GM08714 (cell line): ENCODE results near the gene MCM8.

ENCODE experiments used
- H3K4me3 ChIP-seq: fragments of 200-500 bp; sonication (Bioruptor generic); 2 replicates; pipeline ENCODE4 v1.5.1; 2014; ENCODE audit warnings: mild to moderate bottlenecking, low read length, inconsistent platforms
- ZNF274 ChIP-seq: IDR thresholded peaks from 2 replicates; pipeline ENCODE4 v1.6.1; 2012; ENCODE audit warnings: mild to moderate bottlenecking, low read depth, low read length

MCM8 gene

DNA sequence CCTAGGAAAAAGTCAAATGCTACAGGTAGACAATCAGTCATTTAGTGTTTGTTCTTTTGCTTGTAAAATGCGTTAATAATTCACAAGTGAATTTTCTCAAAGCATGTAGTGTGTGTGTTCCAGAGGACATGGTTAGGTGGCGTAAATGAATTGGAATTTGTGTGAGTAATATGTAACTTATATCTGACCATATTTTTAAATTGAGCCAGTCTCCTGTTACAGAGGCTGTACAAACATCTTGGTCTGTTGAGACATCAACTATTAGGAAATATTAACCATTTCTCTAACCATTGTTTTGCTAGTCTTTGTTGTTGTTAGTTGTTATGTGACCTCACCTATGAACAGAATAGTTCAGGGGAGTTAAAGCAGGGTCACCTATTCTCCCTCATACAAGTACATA is 22.7 kb downstream of the MCM8 start:
- H3K4me3 ChIP-seq, result no peak overlapping the region
- no peak for TF ChIP-seq ZNF274

DNA sequence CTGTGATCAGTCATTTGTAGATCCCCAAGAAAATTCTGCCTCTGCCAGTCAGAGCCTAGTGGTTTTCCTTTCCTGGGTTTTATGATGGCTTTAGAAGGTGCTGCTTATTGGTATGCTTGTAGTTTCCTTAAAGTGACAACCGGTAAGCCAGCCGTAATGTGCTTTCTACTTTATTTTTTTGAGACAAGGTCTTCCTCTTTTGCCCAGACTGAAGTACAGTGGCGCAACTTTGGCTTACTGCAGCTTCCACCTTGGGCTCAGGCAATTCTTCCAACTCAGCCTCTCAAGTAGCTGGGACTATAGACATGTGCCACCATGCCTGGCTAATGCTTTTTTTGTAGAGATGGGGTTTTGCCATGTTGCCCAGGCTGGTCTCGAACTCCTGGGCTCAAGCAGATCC is 23.5 kb downstream of the MCM8 start:
- H3K4me3 ChIP-seq, result no peak overlapping the region
- TF ChIP-seq ZNF274, result no peak

DNA sequence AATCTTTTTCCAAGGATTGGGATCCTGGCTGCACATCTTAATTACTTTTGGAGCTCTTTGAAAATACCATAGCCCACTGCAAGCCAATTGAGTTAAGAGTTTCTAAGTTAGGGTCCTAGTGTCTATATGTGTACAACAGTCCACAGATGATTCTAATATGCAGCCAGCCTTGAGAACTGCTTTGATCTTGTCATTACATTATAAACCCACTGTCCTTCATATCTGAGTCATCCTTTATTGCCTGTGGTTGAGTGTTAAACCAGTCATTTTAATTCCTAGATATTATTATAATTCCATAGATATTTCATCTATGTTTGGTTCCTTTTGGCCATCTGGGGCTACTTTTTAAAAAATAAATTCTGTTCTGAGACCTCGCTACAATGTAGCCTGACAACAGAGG is 24.1 kb downstream of the MCM8 start:
- TF ChIP-seq ZNF274, result no peak
- no peak overlapping the region for H3K4me3 ChIP-seq

DNA sequence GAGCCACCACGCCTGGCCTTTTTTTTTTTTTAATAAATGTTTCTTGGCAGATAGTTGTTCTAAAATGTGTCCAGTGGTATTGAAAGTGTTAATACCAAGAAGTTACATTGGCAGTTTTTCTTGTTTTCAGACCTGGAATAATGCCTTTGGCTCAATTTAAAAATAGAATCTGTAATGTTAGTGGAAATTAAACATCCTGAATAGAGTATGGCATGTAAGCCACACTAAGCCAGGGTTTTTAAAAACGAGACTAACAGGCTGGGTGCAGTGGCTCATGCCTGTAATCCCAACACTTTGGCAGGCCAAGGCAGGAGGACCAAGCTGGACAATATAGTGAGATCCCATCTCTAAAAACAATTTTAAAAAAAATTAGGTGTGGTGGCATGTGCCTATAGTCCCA is 25.3 kb downstream of the MCM8 start:
- no peak for TF ChIP-seq ZNF274
- H3K4me3 ChIP-seq, result no peak overlapping the region

DNA sequence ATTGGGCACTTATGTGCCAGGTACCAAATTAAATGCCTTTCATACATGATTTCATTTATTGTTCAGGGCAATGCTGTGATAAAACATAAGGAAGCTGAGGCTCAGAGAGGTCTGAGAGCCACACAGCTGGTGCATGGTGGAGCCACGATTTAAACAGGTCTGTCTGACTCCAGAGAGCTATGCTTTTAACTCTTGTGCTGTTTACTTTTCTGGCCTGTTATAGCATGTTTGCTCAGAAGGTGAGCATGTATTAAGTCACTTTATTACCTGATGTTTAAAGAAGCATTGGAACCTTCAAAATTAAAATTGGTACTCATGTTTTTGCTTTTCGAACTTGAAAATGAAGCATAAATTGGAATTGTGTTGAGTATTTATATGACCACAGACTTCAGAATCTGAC is 26.8 kb downstream of the MCM8 start:
- no peak for TF ChIP-seq ZNF274
- H3K4me3 ChIP-seq, result no peak overlapping the region

DNA sequence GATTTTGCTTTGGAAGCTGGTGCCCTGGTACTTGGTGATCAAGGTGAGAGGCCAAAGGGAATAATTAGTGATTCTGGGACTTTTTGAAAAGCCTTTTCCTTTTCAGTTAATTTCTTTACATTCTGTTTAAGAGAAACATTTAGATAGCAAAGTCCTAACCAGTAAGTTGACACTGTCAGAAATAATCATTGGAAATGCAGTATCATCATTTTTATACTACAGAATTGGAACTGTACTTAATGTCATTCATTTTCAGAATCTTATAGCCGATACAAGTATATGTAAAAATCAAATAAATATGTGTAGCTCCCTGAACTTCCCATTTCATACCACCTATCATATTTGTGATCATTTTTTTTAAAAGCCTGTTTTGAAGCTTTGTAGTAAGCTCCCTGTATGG is 27.5 kb downstream of the MCM8 start:
- no peak for TF ChIP-seq ZNF274
- no peak overlapping the region for H3K4me3 ChIP-seq

DNA sequence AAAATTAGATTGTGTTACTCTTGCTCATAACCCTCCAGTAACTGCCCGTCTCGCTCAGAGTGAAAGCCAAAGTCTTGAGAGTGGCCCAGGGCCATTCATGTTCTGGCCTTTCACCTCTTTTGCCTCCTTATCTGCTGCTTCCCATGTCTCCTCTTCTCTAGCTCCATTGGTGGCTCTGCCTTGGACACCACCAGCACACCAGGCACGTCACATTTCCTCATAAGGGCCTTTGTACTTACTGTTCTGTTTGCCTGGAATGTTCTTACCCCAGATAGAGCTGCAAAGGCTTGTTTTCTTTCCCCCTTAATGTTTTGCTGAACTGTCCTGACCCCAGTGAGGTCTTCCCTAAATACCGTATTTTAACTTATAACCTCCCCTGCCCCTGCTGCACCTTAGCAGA is 29.3 kb downstream of the MCM8 start:
- no peak for TF ChIP-seq ZNF274
- no peak overlapping the region for H3K4me3 ChIP-seq

DNA sequence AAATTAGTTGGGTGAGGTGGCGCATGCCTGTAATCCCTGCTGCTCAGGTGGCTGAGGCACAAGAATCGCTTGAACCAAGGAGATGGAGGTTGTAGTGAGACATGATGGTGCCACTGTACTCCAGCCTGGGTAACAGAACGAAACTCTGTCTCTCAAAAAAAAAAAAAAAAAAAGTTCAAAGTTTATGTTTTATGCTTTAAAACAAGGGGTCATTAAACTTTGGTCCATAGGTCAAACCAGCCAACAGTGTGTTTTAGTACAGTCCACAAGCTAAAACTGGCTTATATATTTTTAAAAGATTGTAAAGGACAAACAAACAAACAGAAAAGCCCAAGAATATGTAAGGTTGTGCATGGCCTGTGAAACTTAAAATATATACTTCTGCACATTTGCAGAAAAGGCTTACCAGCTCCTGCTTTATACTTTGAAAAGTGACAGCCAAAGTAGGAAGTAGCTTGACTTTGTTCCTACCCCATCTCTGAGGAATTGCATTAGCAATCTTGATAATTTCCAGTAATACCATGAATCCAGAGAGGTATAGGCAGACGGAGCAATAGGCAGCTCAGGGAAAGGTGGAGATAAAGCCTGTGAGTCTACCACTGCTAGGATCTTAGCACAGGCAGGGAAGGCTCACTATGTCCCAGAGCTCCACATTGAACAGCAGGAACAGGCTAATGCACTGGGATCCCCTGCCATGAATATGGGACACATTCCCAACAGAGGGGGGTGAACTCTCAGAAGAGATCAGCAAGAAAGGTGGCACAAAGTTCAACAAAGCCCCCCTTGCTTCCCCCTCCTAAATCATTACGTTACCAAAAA is 30.5 kb downstream of the MCM8 start:
- no peak for TF ChIP-seq ZNF274
- H3K4me3 ChIP-seq, result no peak overlapping the region

DNA sequence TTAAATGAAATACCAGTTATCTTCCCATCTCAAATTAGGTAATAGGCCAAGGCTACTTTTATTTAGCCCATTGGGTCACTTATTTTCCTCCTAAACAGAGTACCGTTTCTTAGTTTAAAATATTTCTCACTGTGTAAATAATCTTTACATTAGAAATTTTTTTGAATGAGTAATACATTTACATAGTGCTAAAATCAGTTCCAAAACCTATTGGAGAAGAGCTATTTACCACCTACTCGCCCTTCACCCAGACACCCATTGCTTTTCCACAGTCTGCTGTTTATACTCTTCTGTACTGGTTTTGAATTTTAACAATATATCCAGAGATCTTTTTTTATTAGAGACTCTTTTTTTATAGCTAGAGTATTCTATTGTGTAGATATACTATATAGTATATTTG is 36.9 kb downstream of the MCM8 start:
- no peak for TF ChIP-seq ZNF274
- no peak overlapping the region for H3K4me3 ChIP-seq

DNA sequence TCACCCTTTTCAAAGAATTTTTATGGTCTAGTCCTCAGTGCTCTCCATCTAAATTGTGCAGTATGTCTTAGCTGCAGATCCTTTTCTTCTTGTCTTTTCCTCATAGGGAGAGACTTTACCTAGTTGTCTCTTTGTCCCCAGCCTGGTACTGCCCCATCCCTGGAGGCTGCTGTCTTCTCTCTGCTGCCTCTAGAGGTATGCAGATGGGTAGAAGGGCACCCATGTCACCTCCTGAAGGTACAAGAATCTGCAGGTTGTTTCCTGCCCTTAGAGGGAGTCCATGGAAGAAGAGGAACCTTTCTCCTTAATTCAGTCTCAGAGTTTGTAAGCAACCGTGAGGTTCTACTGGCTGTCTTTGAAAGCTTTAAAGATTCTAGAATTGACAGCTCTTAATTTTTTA is 39.1 kb downstream of the MCM8 start:
- no peak overlapping the region for H3K4me3 ChIP-seq
- TF ChIP-seq ZNF274, result no peak

DNA sequence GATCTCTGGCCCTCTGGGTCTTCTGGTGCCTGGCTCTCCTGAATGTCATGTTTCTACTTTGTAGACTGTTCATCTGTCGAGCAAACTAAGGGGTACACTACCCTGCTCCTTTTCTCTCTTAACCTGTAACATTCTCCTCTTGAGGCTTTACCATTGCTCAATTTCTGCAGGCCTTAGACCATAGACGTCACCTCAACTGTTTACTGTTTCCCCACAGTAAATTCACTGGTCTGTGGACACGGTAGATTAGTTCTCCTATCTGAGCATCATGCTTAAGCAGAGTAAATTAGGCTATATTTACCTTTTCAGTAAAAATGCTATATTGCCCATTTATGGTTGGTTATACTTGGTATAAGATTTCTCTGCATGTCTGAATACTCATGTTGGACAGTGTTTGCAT is 40.5 kb downstream of the MCM8 start:
- no peak overlapping the region for H3K4me3 ChIP-seq
- TF ChIP-seq ZNF274, result no peak

DNA sequence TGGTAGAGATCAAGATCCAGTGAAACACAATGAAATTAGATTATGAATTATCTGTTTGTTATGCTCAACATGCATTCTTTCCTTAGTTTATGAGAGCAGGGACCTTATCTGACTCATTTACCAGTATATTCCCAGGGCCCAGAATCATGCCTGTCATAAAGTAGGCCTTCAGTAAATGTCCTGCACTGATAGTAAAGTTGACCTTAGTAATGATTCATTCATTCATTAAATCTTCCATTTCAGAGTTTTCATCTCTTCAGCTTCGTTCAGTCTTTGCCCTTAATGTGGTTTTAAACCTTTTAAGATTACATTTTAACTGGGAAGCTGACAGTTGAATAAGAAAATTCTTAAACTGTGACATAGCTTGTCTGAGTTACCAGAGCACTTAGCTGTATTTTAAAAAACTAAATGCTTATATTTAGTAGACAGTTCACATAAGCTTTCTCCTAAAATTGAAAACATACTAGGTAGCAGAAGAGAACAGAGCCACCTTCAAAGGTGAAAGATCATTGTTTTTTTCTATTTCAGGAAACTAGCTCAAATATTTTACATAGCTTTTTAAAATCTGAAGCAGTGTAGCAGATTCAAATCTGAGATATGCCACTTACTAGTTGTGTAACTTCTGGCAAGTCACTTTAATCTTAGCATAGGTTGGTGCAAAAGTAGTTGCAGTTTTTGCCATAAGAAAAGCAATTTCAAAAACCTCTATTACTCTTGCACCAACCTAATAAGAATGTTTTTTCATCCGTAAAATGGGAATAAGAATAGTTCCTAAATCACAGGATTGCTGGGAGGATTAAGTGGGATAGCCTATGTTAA is 41.4 kb downstream of the MCM8 start:
- H3K4me3 ChIP-seq, result no peak overlapping the region
- TF ChIP-seq ZNF274, result no peak

DNA sequence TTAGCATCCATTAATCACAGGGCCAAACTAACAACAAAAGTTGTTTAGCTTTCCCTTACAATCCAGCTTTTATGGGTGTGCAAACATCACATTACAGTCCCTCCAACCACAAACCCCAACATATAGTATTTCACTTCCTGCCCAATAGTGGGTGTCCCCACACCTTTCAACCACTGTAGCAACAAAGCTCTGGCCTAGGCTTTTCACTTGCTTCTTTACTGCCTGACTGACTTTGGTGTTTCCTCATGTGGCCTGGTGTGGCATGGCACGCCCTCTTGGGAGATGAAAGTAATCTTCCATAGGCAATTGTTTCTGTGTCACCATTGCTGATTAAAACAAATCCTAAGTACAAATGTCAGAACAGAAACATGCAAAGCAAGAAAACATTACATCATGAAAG is 46.3 kb downstream of the MCM8 start:
- H3K4me3 ChIP-seq, result no peak overlapping the region
- TF ChIP-seq ZNF274, result no peak

DNA sequence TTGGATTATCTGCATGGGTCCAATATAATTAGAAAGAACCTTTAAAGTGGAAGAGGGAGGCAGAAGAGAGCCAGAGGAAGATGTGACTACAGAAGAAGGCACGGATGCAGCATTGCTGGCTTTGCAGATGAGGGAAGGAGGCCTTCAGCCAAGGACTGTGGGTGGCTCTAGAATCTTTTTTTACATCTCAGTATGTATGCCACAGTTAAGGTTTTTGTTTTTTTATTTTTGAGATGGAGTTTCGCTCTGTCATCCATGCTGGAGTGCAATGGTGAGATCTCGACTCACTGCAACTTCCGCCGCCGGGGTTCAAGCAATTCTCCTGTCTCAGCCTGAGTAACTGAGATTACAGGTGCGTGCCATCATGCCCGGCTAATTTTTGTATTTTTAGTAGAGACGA is 49.3 kb downstream of the MCM8 start:
- no peak for TF ChIP-seq ZNF274

DNA sequence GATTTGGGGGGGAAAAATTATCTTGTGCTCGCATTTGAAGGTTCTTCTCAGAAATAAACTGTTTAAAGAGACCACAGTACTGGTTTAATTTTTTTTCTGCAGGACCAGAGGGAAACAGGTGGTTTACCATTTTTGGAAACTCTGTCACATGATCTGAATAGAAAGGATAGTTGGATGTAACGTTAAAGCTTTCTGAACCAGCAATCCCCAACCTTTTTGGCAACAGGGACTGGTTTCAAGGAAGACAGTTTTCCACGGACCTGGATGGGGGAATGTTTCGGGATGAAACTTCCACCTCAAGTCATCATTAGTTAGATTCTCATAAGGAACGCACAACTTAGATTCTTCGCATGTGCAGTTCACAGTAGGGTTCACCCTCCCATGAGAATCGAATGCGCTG is 50.4 kb downstream of the MCM8 start:
- H3K4me3 ChIP-seq, result no peak overlapping the region
- no peak for TF ChIP-seq ZNF274

More for the DNA sequence above, 49.3 kb downstream of the MCM8 start:
- H3K4me3 ChIP-seq, result no peak overlapping the region
